NCI-H526 (cell line): ENCODE measurements around the gene KRTAP4-1.
"Not testable (repeated sequence)": the region's sequence is repeated elsewhere in the genome, so short reads cannot be mapped to it uniquely, and the experiment has no call there.

ENCODE experiments used
- DNase-seq, 2 experiments: peaks; one replicate each; lab custom pipeline; 2025; lab: John Stamatoyannopoulos, UW

The KRTAP4-1 gene

DNA sequence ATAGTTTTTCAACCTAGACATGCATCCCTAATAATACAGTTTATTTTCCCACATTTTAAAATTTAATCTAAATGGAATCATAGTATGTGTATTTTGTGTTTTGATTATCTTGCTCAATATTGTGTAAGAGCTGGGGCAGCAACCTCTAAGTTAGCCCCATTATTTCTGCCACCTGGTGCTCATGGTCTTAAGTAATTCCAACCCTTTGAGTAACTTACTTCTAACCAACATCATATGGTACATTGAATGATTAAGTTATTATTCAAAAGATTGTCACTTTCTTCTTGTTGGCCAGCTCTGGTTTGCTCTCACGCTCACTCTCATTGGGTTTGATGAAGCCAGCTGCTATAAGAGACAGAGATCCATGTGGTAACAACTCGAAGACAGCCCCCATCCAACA, 12.8 kb downstream of the KRTAP4-1 start:
- DNase-seq, result no peak

DNA sequence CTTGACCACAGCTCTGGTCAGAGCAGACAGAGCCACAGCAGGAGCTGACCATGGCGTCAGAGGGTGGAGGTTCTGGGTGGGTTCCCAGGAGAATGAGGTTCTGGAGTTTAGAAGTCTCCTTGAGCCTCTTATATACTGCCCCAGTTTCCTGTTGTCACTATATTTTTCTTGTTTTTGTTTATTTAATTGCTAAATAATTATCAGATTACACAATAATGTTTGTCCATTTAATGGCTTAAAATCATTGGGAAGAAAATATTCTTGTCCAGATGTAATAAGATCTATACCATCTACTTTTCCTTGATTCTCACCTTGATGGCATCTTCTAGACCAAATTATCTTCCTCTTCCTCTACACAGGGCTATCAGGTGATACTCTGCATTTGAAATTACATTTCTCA, 16.6 kb downstream of the KRTAP4-1 start, which contains the start of gene KRTAP4-3:
Gene KRTAP4-3 (minus strand): TSS at position 101 of the 400 bp plus-strand sequence. CDS start 49 bp downstream, at position 52.
- DNase-seq, result no peak

DNA sequence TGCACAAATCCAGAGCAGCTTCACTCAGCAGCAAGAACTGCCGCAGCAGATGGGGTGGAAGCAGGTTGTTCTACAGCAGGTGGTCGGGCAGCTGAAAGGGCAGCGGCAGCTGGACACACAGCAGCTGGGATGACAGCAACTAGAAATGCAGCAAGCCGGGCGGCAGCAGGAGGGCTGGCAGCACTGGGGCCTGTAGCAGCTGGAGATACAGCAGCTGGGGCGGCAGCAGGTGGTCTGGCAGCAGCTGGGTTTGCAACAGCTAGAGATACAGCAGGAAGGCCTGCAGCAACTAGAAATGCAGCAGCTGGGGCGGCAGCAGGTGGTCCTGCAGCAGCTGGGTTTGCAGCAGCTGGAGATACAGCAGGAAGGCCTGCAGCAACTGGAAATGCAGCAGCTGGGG, 17.1 kb downstream of the KRTAP4-1 start:
- DNase-seq, result no peak

DNA sequence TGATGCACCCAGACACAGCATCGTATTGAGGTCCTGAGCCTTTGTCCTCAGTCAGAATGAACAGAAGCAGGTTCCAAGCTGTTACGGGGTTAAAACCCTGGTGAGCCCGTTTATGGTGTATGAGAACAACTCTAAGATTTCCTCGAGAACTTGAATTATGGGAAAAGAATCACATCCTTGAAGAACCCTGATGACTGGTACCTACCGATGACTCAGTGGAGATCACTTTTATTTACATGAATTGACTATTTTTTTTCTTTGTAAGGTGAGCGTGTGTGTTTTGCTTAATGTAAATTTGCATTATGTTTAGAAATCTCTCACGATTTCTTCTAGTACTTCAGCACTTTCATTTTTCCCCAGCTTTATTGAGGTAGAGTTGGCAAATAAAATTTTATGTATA, 20.9 kb downstream of the KRTAP4-1 start:
- DNase-seq, result no peak

DNA sequence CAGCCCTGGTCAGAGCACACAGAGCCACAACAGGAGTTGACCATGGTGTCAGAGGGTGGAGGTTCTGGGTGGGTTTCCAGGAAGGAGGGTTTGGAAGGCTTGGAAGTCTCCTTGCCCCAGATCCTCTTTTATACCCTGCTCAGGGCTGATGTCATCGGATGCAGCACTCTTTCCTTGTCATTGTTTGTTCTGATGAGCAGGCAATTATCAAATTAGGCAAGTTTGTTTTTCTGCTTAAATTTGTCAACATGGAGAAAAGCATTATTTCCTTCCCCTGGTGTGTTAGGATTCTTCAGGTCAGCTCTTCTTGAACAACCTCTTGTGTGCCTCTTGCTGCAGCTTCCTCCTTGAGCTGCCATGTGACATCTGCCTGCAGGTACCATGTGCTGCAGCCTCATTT, 24.1 kb downstream of the KRTAP4-1 start, which contains the start of gene KRTAP4-4:
Gene KRTAP4-4 (minus strand): TSS at position 101 of the 400 bp plus-strand sequence. CDS start 57 bp downstream, at position 44.
- no peak for DNase-seq

DNA sequence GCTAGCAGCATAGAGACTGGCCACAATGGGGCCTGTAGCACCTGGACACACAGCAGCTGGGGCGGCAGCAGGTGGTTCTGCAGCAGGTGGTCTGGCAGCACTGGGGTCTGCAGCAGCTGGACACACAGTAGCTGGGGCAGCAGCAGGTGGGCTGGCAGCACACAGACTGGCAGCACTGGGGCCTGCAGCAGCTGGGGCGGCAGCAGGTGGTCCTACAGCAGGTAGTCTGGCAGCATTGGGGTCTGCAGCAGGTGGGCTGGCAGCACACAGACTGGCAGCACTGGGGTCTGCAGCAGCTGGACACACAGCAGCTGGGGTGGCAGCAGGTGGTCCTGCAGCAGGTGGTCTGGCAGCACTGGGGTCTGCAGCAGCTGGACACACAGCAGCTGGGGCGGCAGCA, 24.5 kb downstream of the KRTAP4-1 start:
- DNase-seq, result not testable (repeated sequence)

DNA sequence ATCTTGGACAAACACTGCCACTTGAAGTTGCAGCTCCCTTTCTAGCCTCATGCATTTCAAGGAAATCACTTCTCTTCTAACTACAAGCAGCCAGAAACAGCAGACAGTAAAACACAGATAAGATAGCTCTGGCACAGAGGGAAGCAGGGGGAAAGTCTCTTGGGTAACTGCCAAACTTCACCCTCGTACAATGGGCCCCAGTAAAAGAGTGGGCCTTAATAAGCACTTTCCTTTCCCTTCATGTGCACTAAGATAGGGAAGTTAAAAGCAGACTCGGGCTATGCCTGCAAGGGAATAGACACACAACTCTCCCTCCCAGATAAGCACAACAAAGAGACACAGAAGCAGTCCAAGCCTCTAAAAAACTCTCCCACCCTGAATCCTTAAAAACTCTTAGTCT, 30.9 kb downstream of the KRTAP4-1 start:
- peak in 1 of 2 experiments; percentile 30 for DNase-seq

DNA sequence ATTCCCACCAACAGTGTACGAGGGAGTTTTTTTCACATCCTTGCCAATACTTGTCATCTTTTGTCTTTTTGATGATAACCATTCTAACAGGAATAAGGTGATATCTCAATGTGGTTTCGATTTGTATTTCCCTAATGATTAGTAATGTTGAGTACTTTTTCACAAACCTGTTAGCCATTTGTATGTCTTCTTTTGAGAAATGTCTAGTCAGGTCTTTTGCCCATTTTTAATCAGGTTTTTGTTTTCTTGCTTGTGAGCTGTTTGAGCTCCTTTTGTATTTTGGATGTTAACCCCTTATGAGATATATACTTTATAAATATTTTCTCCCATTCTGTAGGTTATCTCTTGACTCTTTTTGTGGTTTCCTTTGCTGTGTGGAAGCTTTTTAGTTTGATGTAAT, 33.2 kb downstream of the KRTAP4-1 start:
- no peak for DNase-seq

DNA sequence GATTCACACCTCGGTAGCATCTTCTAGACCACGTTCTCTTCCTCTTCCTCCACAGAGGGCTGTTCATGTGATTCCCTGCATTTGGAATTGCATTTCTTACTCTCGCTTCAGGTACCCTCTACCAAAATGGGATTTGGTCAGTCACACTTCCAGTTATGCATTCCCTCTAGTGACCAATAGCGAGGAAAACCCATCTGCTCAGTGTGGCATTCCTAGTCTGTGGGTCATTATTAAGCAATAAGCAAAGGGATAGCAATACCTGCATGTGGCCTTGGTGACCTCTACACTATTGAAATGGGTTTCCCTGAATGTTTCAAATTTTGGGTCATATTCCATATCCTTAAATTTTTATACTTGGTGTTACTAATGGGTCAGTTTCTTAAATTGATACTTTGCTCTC, 34.7 kb downstream of the KRTAP4-1 start:
- no peak for DNase-seq

DNA sequence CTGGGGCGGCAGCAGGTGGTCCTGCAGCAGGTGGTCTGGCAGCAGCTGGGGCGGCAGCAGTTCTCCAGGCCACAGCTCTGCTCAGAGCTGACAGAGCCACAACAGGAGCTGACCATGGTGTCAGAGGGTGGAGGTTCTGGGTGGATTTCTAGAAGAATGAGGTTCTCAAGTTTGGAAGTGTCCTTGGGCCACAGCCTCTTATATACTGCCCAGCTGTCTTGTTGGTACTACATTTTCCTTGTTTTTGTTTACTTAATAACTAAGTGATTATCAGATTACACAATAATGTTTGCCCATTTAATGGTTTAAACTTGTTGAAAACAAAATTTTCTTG, 35.1 kb downstream of the KRTAP4-1 start, which contains the start of gene KRTAP4-5:
Gene KRTAP4-5 (minus strand): TSS at position 174 of the 334 bp plus-strand sequence. CDS start 58 bp downstream, at position 116.
- no peak for DNase-seq

DNA sequence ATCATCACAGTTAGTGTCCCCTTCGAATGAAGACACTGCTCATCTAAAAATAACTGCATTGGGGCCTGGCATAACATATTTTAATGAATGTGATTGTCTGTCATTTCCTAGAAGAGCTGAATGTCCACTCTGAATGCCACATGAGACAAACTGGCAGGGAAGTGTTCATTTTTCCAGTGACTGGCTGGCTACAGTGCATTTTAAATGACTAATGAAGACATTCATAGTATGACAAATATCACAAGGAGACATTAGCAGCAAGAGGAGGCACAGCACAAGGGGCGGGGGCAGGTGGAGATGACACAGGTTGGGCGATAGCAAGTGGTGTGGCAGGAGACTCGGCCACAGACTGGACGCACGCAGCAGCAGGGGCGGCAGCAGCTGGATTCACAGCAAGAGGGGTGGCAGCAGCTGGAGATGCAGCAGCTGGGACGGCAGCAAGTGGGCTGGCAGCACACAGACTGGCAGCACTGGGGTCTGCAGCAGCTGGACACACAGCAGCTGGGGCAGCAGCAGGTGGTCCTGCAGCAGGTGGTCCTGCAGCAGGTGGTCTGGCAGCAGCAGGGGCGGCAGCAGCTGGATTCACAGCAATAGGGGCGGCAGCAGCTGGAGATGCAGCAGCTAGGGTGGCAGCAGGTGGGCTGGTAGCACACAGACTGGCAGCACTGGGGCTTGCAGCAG, 35.6 kb downstream of the KRTAP4-1 start:
- DNase-seq, result not testable (repeated sequence)

DNA sequence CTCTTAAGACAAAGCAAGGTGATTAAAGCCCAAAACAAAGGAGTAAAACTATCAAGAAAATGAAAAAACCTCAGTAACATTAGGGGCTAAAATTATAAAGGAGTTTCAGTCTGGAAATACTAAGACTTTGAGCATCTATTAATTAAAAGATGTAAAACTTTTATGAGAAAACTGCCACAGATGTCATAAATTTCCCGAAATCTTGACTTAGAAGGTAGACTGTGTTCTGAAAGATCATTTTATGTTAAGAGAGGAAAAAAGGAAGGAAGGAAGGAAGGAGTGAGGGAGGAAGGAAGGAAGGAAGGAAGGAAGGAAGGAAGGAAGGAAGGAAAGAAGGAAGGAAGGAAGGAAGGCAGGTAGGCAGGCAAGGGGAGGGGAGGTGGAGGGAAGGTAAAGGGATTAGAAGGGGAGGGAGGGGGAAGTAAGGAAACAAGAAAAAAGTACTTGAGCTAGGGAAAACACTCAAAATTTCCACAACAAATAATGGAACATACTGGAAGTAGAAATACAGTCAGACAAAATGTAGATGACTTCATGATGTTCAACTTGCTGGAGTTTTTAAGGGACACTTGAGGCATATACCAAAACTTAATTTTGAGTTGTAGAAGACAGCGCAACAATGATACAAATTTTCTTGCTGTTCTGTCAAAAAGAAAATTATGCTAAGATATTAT, 37.0 kb downstream of the KRTAP4-1 start:
- DNase-seq, result no peak

DNA sequence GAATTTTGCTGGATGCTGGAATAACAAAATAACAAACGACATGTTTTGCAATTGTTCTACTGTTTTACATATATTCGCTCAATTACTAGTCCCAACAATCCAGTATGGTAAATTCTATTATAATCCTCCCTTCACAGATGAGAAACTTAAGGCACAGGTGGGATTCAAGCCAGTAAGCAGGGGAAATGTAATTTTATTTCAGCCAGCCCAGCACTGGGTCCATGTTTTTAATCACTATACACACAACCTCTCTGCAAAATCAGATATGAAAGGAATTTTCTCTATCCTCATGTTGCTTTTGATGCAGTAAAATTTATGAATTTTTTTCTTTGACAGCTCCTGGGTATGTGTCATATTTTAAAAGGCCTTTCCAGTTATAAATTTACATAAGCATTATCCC, 39.5 kb downstream of the KRTAP4-1 start:
- no peak for DNase-seq

DNA sequence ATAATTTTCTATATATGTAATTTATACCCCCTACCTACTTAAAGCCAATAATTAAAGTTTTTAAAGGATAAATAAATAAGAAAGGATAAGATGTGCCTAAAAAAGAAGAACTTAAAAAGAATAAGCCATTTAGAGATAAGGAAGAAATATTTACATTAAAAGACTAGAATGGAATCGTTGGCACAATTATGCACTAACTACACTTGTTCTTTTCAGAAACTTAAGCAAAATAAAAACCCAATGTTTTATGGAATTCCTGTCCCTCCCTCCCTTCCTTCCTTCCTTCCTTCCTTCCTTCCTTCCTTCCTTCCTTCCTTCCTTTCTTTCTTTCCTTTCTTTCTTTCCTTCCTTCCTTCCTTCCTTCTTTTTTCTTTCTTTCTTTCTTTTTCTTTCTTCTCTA, 39.9 kb downstream of the KRTAP4-1 start:
- no peak for DNase-seq

DNA sequence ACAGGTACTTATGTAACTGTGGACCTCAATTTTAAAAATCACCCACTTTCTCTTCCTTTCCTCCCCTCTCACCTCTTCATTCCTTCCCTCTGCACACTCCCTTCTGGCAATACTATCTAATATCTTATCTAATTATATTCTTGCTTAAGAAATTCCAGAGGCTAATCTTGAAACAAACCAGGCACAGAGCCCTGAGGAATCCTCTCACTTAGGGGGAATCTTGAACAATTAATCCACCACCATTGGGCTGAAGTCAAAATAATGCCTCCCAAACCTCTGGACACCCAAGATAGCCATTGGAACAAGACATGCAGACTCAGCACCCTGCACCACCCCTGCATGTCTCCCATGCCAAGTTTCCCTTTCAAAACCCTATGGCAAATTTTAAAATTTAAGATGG, 43.4 kb downstream of the KRTAP4-1 start:
- DNase-seq, result no peak

DNA sequence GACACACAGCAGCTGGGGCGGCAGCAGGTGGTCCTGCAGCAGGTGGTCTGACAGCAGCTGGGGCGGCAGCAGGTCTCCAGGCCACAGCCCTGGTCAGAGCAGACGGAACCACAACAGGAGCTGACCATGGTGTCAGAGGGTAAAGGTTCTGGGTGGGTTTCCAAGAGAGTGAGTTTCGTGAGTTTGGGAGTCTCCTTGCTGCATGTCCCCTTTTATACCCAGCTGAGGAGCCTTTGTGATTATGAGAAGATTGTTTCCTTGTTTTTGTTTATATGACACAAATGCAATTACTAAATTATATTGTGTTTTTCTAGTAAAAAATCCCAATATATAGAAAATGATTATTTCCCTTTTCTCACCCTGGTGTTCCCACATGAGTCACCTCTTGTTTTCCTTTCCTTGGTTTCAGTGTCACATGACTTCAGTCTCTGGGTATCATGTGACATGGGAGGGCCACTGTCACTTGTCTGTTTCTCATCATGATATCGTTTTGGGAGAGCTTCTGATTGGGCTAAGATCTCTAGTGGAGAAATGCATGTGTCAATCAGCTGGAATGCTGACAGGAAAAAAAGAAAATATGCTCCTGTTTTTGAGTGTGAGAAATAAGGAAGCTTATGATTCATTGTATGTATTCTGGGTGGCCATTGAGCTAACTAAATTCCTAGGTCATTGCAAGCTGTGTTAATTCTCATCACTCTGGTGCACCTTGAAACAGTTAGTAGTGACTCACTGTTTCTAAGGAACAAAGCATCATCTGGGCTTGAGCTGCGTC, 44.2 kb downstream of the KRTAP4-1 start, which contains the start of gene KRTAP4-6:
Gene KRTAP4-6 (minus strand): TSS at position 185 of the 772 bp plus-strand sequence. CDS start 57 bp downstream, at position 128.
- no peak for DNase-seq

DNA sequence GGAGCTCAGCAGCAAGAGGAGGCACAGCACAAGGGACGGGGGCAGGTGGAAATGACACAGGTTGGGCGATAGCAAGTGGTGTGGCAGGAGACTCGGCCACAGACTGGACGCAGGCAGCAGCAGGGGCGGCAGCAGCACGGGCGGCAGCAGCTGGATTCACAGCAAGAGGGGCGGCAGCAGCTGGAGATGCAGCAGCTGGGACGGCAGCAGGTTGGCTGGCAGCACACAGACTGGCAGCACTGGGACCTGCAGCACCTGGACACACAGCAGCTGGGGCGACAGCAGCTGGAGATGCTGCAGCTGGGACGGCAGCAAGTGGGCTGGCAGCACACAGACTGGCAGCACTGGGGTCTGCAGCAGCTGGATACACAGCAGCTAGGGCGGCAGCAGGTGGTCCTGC, 44.8 kb downstream of the KRTAP4-1 start:
- not testable (repeated sequence) for DNase-seq
